ENCODE data around the gene KCTD6.

KCTD6 gene

DNA sequence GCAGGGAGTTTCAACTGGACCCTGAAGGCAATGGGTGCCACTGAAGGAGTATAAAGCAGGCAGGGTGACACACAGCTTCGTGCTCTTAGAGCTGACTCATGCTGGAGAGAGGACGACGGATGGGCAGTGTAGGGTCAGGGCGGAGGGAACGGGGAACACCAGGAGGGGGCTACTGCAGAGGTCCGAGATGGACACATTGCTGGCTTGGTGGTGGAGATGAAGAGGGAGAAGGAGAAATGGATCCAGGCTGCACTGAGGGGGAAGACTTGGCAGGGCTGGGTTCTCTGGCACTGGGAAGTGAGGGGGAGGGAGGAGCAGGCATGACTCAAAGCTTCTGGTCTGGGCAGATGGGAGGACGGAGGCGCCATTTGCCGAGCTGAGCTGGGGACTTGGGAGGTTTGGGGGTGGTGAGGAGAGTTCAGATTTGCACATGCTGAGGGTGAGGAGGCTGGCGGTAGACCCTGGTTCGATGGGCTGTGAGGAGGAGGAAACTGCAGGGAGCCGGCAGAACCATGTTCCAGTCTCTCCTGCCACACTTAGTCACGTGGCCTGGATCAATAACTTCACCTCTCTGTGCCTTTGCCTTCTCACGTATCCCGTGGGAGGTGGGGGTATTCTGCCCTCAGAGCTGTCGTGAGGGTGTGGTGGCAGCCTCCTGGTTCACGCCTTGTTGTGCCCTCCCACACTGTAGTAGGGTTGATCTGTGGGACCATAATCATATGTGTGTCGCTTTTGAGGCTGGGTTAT, 4.6 kb upstream of the KCTD6 start:
- DNase-seq: peak; percentile 55

DNA sequence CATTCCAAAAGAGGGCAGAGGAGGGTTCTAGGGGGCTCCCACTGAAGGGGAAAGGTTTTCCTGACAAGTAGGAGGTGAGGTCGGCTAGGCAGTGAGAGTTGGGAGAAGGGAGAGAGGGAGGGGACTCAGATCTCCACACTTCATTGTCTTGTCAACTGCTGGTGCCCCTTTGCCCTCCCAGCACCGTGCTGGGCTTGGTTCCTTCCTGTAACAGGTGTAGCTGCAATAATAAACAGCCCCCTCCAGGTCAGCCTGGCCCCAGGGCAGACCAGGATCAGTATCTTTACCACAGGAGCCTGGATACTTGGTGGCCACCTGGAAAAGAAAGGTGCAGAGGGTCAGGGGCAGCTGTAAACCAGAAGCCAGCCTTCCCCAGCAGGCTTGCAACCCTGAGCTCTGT, 2.9 kb upstream of the KCTD6 start:
- DNase-seq: no peak

DNA sequence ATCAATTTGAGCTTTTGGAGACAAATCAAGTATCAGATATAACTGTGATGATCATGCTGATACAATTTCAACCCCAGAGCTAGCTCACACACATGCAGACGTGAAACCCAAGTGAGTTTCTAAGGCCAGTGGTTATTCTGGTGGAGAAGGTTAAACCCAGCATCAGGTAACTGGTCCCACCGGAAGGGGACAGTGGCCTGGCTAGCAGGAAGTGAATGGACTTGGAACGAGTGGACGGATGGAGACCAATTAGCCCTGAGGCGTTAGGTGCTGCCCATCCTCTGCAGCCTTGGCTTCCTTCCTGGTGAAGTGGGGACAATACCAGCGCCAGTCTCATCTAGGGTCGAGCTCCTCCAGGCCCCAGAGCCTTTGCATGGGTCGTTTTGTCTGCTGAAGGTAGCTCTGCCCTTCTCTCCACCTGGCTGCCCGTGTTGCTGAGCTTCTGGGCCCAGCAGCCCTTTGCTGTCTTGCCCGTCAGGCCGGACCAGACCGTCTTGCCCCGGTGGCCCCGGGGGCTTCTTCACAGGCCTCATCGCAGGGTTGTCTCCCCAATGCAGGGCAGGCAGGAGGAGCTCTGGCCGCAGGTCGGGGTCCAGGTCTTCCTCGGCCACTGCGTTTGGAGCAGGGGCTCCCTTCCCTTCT, 915 bp upstream of the KCTD6 start:
- no peak for DNase-seq

DNA sequence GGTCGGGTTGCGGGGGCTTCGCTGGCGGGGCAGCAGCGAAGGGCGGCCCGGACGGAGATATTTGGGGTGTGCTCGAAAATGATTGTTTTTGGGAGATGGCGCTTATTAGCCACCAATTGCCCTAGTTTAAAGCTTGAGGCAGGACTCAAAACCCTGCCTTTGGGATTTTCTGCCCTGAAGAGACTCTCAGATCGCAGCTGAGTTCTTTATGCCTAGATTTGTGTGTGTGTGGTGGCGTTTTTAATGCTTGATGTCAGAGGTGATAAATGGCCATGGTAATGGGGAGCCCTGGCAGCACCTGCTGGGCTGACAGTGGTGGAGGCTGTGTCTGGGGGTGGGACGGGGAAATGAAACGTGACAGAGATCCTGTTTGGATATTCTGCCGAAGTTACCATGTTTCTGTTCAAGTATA, 604 bp downstream of the KCTD6 start:
- no peak for DNase-seq

- DNase-seq: no peak
Observed at GRCh38 chr3:58494107-58494506, 2.2 kb downstream of the KCTD6 start.

GRCh38 chr3:58495101-58495500, 3.2 kb downstream of the KCTD6 start:
- DNase-seq: no peak

GRCh38 chr3:58496206-58496857, 4.4 kb downstream of the KCTD6 start:
- DNase-seq: no peak

GRCh38 chr3:58497097-58497496, 5.2 kb downstream of the KCTD6 start:
- DNase-seq: no peak

DNA sequence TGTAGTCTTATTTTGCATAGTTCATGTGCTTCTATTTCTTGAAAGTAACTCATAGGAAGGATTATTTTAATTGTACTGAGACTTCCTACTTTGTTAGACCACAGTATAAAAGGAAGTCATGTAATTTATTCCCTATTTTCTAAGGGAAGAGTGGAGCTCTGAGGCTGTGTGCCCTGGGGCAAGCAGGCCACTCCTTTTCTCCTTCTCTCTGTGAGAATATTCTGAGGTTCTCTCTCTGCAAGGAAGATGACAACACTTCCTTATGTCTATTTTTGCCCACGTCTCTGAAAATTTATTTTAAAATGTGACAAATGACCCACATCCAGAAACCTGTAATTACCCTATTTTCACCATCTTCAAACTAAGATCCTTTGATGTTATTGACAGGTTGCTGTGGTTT, 11.0 kb downstream of the KCTD6 start:
- no peak for DNase-seq

- DNase-seq: no peak
Observed at GRCh38 chr3:58507356-58508078, 15.6 kb downstream of the KCTD6 start.

DNA sequence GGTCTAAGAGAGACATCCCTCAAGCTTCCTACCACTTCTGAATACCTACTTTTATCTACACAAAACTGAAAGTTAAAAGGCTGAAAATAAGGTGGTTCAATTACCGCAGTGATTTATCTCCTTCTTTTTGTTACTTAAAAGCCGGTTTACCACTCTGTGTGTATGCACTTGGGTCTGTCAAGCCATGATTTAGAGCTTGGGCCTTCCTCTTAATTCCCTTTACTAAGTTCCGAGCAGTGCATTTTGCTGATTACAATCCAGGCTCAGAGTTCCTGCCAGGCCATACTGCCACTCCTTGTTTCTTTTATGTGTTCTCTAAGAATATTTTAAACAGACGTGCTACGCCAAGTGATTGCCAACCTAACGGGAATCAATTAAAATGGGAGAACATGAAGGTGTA, 16.5 kb downstream of the KCTD6 start:
- no peak for DNase-seq

GRCh38 chr3:58514405-58514804, 22.5 kb downstream of the KCTD6 start:
- no peak for DNase-seq

DNA sequence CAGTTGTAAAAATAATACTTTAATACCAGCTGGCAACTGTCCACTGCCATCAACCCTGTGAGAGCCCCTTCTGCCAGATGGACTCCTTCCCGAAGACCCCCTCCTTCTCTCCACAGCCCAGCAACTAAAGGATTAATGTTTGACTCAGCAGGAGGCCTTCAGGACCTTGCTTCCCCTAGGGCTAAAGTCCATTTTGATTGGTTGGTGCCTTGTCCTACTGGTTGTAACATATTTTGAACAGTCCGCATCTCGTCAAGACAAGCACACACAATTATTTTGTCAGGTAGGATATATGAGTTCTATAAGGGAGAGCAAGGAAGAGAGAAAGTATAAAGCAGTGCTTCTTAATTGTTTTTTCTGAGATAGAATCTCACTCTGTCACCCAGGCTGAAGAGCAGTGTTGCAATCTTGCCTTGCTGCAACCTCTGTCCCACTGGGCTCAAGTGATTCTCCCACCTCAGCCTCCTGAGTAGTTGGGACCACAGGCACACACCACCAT, 26.4 kb downstream of the KCTD6 start:
- no peak for DNase-seq

GRCh38 chr3:58519668-58520402, 27.9 kb downstream of the KCTD6 start:
- no peak for DNase-seq

DNA sequence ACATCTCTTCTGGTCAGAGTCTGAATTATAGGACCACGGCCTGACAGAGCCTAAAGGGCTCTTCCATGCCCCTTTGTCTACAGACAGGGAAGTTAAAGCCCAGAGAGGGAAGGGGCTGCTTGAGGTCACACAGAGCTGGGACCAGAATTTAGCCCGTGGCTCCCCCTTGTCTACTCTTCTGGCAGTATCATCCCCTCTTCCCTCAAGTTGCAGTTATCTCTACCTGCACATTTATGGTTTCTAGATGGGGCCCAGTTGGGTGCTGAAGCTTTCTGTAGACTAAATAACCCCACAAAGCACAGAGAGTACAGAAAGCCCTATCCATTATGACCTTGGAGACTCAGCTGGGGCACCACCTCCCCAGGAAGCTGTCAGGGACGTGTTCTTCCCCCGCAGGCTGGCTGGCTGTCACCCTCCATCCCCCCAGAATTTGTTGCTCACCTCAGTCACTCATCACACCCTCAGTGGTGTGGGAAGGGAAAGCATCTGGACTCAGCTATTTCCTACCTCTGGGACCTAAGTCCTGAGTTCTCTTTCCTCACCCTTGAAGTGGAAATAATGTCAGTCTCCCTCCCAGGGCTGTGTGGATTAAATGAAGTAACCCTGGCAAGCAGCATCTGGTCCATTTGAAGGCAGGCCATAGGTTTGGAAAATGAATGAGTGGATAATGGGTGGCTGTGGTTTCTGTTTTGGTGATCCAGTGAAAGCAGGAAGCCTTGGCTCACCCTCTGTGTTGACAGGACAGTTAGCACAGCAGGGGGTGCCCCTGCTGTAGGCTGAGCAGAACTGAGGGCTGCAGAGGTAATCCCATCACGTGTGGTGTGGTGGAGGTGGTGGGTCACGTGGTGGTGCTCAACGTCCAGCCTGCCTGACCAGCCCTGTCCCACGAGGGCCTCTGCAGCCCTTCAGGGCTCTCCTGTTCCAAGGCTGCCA, 28.8 kb downstream of the KCTD6 start:
- DNase-seq: no peak

DNA sequence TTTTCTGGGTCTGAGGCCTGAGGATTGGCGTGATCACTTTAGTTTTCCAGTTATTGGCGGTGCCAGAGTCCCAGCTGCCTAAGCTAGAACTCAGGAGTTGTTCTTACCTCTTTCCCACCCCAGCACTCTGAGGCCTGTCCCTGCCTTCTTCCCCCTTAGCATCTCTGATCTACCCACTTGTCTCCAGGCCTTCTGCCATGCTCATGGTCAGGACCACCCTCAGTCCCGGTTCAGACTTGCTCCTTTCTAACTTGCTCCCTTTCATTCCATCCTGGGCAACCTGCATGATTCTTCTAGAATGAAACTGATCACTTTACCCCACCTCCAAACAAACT, 29.4 kb downstream of the KCTD6 start:
- no peak for DNase-seq

DNA sequence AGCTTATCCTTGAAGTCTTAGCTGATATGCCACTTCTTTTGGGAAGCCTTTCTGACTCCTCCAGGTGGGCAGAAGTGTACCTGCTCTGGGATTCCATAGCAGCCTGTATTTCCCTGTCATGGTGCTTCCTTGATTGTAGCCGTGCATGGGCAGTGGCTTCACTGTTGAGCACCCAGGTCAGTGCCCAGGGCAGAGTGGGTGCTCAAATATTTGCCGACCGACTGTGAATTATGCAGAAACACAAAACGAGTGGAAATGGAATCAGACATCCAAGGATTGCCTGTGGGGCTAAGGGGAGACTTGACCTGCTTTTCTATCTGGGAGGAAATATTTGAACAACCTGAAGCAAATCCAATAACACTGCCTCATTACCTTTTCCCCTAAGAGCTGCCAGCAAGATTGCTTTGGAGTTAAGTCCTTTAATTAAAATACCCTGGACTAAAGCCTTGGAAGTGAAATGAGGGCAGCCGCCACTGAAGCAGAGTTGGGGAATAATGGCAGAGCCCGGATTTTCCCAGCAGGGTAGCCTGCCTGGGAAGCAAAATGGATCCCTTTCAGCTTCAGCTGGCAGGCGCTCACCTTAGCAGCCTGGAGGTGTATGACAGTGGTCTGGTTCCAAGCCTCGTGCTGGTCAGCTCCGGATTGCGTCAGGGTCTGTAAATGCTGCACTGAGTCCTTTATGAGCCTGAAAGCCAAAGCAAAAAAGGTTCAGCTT, 30.2 kb downstream of the KCTD6 start:
- DNase-seq: no peak

DNA sequence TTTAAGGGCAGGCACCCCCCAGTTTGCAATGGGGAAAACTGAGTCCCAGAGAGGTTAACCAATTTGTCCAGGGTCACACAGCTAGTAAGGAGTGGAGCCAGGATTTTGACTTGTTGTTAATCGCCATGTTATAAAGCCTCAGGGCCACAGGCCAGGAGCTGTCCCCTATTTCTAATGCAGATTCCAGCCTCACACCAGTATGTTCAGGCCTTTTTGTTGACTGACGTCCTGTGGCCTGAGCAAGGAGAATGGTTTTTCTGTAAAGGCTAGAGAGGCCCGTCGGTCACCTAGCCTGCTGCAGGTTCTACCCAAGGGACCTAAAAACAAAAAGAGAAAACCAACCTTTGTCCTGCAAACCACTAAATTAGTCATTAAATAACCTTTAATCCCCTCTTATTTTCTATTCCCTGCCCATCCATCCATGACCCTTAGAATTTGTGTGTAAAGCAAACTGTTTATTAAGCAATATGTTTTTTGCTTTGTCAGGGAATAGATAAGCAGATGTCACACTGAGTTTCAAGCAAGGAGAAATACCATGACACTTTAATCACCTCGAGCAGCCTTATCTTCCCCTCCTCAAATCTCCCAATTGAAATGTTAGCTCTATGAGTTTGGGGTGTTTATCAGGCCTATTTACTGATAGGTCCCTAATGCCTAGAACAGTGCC, 31.0 kb downstream of the KCTD6 start:
- no peak for DNase-seq

GRCh38 chr3:58524326-58524888, 32.5 kb downstream of the KCTD6 start:
- no peak for DNase-seq

- peak; percentile 71 for DNase-seq
Observed at GRCh38 chr3:58526515-58526957, 34.6 kb downstream of the KCTD6 start.
